Mesenchymal stem cell (in vitro differentiated cells and primary cell): ENCODE measurements around the gene POLR2L.

Experiments used
- DNase-seq: peaks from one replicate; pipeline ENCODE4 v3.0.0-alpha.2; 2013
- H2AFZ ChIP-seq: one replicate; pipeline ENCODE4 v1.6.1; 2013; ENCODE audit warnings: low read depth, mild to moderate bottlenecking, control low read depth, inconsistent platforms, low read length, moderate library complexity
- H2AK5ac ChIP-seq: 2 replicates; pipeline ENCODE4 v1.6.1; 2013; ENCODE audit warnings: low read length, moderate library complexity, mild to moderate bottlenecking, inconsistent platforms; ENCODE audit not compliant: severe bottlenecking
- H2BK120ac ChIP-seq: one replicate; pipeline ENCODE4 v1.6.1; 2013; ENCODE audit warnings: low read depth, mild to moderate bottlenecking, inconsistent platforms, low read length, moderate library complexity
- H2BK12ac ChIP-seq, 2 experiments: one replicate each; pipeline ENCODE4 v1.6.1; 2013; ENCODE audit warnings: inconsistent platforms in 2 of 2, low read length in 2 of 2, mild to moderate bottlenecking in 2 of 2, moderate library complexity in 2 of 2, control low read depth in 1 of 2
- H2BK15ac ChIP-seq: one replicate; pipeline ENCODE4 v1.6.1; 2013; ENCODE audit warnings: mild to moderate bottlenecking, low read depth, inconsistent platforms; ENCODE audit not compliant: poor library complexity, severe bottlenecking
- H2BK5ac ChIP-seq: 2 replicates; pipeline ENCODE4 v1.6.1; 2013; ENCODE audit warnings: low read depth, mild to moderate bottlenecking, low read length, control low read depth, inconsistent platforms; ENCODE audit not compliant: poor library complexity, severe bottlenecking
- H3K14ac ChIP-seq, 2 experiments: one replicate each; pipeline ENCODE4 v1.6.1; 2013; ENCODE audit warnings: inconsistent platforms in 2 of 2, low read length in 2 of 2, control low read depth in 1 of 2, mild to moderate bottlenecking in 1 of 2, moderate library complexity in 1 of 2
- H3K18ac ChIP-seq, 2 experiments: one replicate each; pipeline ENCODE4 v1.6.1; 2013; ENCODE audit warnings: inconsistent platforms in 2 of 2, low read length in 2 of 2, control low read depth in 1 of 2, low read depth in 1 of 2, mild to moderate bottlenecking in 1 of 2
- H3K23ac ChIP-seq, 2 experiments: one replicate each; pipeline ENCODE4 v1.6.1; 2013; ENCODE audit warnings: inconsistent platforms in 2 of 2, low read length in 2 of 2, mild to moderate bottlenecking in 2 of 2, moderate library complexity in 2 of 2, control low read depth in 1 of 2
- H3K27ac ChIP-seq: 2 replicates; pipeline ENCODE4 v1.5.1; 2013; ENCODE audit warnings: mild to moderate bottlenecking, moderate library complexity, low read length, control low read depth, inconsistent platforms; ENCODE audit not compliant: poor library complexity, severe bottlenecking
- H3K27me3 ChIP-seq, 2 experiments: 2 replicates each; pipeline versions ENCODE4 v1.6.1 to v1.7.0; 2013; ENCODE audit warnings: low read length in 2 of 2, mild to moderate bottlenecking in 2 of 2, moderate library complexity in 2 of 2, control low read depth in 1 of 2, inconsistent platforms in 1 of 2; ENCODE audit not compliant: control insufficient read depth in 1 of 2, insufficient read depth in 1 of 2
- H3K36me3 ChIP-seq, 2 experiments: 2 replicates each; pipeline versions ENCODE4 v1.6.1 to v1.7.0; 2013; ENCODE audit warnings: low read length in 2 of 2, control low read depth in 1 of 2, inconsistent platforms in 1 of 2, low read depth in 1 of 2, mild to moderate bottlenecking in 1 of 2; ENCODE audit not compliant: insufficient read depth in 2 of 2, control insufficient read depth in 1 of 2
- H3K4ac ChIP-seq, 2 experiments: one replicate each; pipeline ENCODE4 v1.6.1; 2013; ENCODE audit warnings: inconsistent platforms in 2 of 2, low read length in 2 of 2, mild to moderate bottlenecking in 2 of 2, moderate library complexity in 2 of 2, control low read depth in 1 of 2, low read depth in 1 of 2
- H3K4me1 ChIP-seq: 2 replicates; pipeline ENCODE4 v1.6.1; 2013; ENCODE audit warnings: low read depth, low read length, control low read depth; ENCODE audit not compliant: control insufficient read depth, insufficient read depth
- H3K4me2 ChIP-seq: 2 replicates; pipeline ENCODE4 v1.6.1; 2013; ENCODE audit warnings: low read length, mild to moderate bottlenecking, inconsistent platforms; ENCODE audit not compliant: poor library complexity, severe bottlenecking
- H3K4me3 ChIP-seq, 2 experiments: 2 replicates each; pipeline versions ENCODE4 v1.5.1 to v1.7.0; 2013; ENCODE audit warnings: low read length in 2 of 2, mild to moderate bottlenecking in 2 of 2, control low read depth in 1 of 2, low read depth in 1 of 2; ENCODE audit not compliant: insufficient read depth in 1 of 2
- H3K79me1 ChIP-seq: replicated peaks from 2 replicates; pipeline ENCODE4 v1.6.1; 2013; ENCODE audit warnings: mild to moderate bottlenecking, control low read depth, low read length, inconsistent platforms; ENCODE audit not compliant: poor library complexity, severe bottlenecking
- H3K9ac ChIP-seq: 2 replicates; pipeline ENCODE4 v1.7.0; 2013; ENCODE audit warnings: mild to moderate bottlenecking, low read length, moderate library complexity
- H3K9me3 ChIP-seq: 2 replicates; pipeline ENCODE4 v1.7.0; 2013; ENCODE audit warnings: mild to moderate bottlenecking, low read length; ENCODE audit not compliant: control insufficient read depth
- H4K8ac ChIP-seq: one replicate; pipeline ENCODE4 v1.6.1; 2013; ENCODE audit warnings: inconsistent platforms, mild to moderate bottlenecking, low read length, moderate library complexity
- H4K91ac ChIP-seq: one replicate; pipeline ENCODE4 v1.6.1; 2013; ENCODE audit warnings: mild to moderate bottlenecking, low read length, inconsistent platforms
- whole genome bisulfite sequencing: methylation state at CpG from one replicate; pipeline ENCODE4 v1.1.7; 2013; ENCODE audit warnings: mixed read lengths; 5-methylcytosine and 5-hydroxymethylcytosine counted together

Gene POLR2L

GRCh38 chr11:831118-831864 lies 11.0 kb downstream of the POLR2L start:
- peak overlapping the region; percentile 81 for H3K4me2 ChIP-seq
- peaks cover 3 to 6% of the 10 kb centered on the region in 2 experiments for H3K36me3 ChIP-seq
- H2BK5ac ChIP-seq, result no peak overlapping the region
- no peak overlapping the region for H3K18ac ChIP-seq
- peaks cover 0 to 17% of the 10 kb centered on the region in 2 experiments for H3K27me3 ChIP-seq
- peak overlapping the region in 1 of 2 experiments; percentile 34 for H3K23ac ChIP-seq
- H4K8ac ChIP-seq, result no peak overlapping the region
- no peak overlapping the region for H2BK12ac ChIP-seq
- H3K14ac ChIP-seq, result no peak overlapping the region
- no peak overlapping the region for H4K91ac ChIP-seq
- H3K4me1 ChIP-seq, result peaks cover 75% of the 10 kb centered on the region
- H2AK5ac ChIP-seq, result peak overlapping the region; percentile 19
- no peak overlapping the region for H2BK120ac ChIP-seq
- no peak overlapping the region for H3K9ac ChIP-seq
- WGBS, result 61% methylated on average over 31 of the region's 31 CpGs
- peak overlapping the region; percentile 54 for H2BK15ac ChIP-seq
- H3K27ac ChIP-seq, result peak overlapping the region; percentile 71
- H2AFZ ChIP-seq, result no peak overlapping the region
- H3K9me3 ChIP-seq, result no peaks in the 10 kb centered on the region
- H3K4me3 ChIP-seq, result peak overlapping the region; percentile 27 to 49
- H3K79me1 ChIP-seq, result no peaks in the 10 kb centered on the region
- no peak for DNase-seq
- no peak overlapping the region for H3K4ac ChIP-seq

GRCh38 chr11:830295-831117 lies 11.8 kb downstream of the POLR2L start:
- H4K8ac ChIP-seq, result no peak overlapping the region
- no peaks in the 10 kb centered on the region for H3K9me3 ChIP-seq
- peaks cover 3 to 7% of the 10 kb centered on the region in 2 experiments for H3K36me3 ChIP-seq
- peak; percentile 79 for DNase-seq
- no peak overlapping the region for H2AFZ ChIP-seq
- no peak overlapping the region for H3K27ac ChIP-seq
- no peak overlapping the region for H2BK120ac ChIP-seq
- peak overlapping the region; percentile 60 for H2BK15ac ChIP-seq
- H4K91ac ChIP-seq, result no peak overlapping the region
- no peaks in the 10 kb centered on the region for H3K79me1 ChIP-seq
- H2BK5ac ChIP-seq, result no peak overlapping the region
- peaks cover 0 to 17% of the 10 kb centered on the region in 2 experiments for H3K27me3 ChIP-seq
- H3K23ac ChIP-seq, result peak overlapping the region in 1 of 2 experiments; percentile 80
- H3K4me2 ChIP-seq, result peak overlapping the region; percentile 81
- no peak overlapping the region for H2BK12ac ChIP-seq
- no peak overlapping the region for H3K9ac ChIP-seq
- WGBS, result 3% methylated on average over 56 of the region's 78 CpGs
- H3K14ac ChIP-seq, result peak overlapping the region in 1 of 2 experiments; percentile 35
- H2AK5ac ChIP-seq, result no peak overlapping the region
- H3K4me3 ChIP-seq, result peak overlapping the region; percentile 49 to 64
- no peak overlapping the region for H3K4ac ChIP-seq
- peaks cover 77% of the 10 kb centered on the region for H3K4me1 ChIP-seq
- H3K18ac ChIP-seq, result peak overlapping the region in 1 of 2 experiments; percentile 26

DNA sequence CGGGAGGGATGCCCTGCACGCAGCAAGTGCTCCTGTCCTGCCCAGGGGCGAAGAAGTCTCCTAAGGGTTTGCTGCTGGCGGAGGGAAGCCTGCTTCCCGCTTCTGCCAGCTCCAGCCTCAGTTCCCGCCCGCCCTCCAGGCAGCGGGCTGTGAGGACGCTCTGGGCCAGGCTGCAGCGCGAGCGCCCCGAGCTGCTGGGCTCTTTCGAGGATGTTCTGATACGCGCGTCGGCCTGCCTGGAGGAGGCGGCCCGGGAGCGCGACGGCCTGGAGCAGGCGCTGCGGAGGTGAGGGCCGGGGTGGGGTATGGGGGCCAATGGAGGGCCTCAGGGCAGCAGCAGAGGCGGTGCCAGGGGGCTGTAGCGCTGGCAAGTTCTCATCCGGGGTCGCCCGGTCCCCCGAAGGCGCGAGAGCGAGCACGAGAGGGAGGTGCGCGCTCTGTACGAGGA lies 12.5 kb downstream of the POLR2L start:
- Histone ChIP-seq H3K9me3 (no peaks in the 10 kb centered on the region), H3K4me1 (peaks cover 75% of the 10 kb centered on the region), H2AFZ (no peak overlapping the region), H2BK120ac (no peak overlapping the region), H2BK12ac (peak overlapping the region in 1 of 2 experiments; percentile 66), H3K23ac (peak overlapping the region in 1 of 2 experiments; percentile 6), H3K27ac (no peak overlapping the region), H2BK15ac (no peak overlapping the region), H3K4me3 (peak overlapping the region; percentile 37 to 64), H3K18ac (peak overlapping the region in 1 of 2 experiments; percentile 64), H2AK5ac (no peak overlapping the region), H4K91ac (peak overlapping the region; percentile 32), H4K8ac (peak overlapping the region; percentile 39), H3K4ac (no peak overlapping the region), H2BK5ac (no peak overlapping the region), H3K14ac (peak overlapping the region in 1 of 2 experiments; percentile 51), H3K4me2 (peak overlapping the region; percentile 81), H3K27me3 (peaks cover 0 to 17% of the 10 kb centered on the region in 2 experiments), H3K9ac (no peak overlapping the region), H3K36me3 (peaks cover 9 to 13% of the 10 kb centered on the region in 2 experiments), H3K79me1 (no peaks in the 10 kb centered on the region)
- 6% methylated on average over 39 of the region's 39 CpGs for WGBS
- DNase-seq, result no peak
